Activated CD8-positive, alpha-beta memory T cell treated with anti-CD3 and anti-CD28 coated beads for 36 hours (primary cell): ENCODE data around the gene ANKS3. TPM values are rescaled to one million over a fixed set of nuclear protein-coding genes. Genes with fewer than 3 reads are reported as not detected.
"Not testable (repeated sequence)": the region's sequence is repeated elsewhere in the genome, so short reads cannot be mapped to it uniquely, and the experiment has no call there.

Source experiments
- CTCF ChIA-PET: fragments of 350-600 bp; sonication (Branson Sonifier 250); formaldehyde crosslinking; loops from one replicate; lab custom pipeline; 2021; ENCODE audit warnings: antibody characterized with exemption; lab: Charles Lee
- POLR2A ChIA-PET: fragments of 350-600 bp; sonication (Branson Sonifier 250); formaldehyde crosslinking; loops from one replicate; lab custom pipeline; 2021; ENCODE audit warnings: antibody characterized with exemption; lab: Charles Lee
- total RNA-seq, 2 experiments: library from RNA; stranded (reverse); gene quantifications; one replicate each; pipeline ENCODE4 v1.2.3, GENCODE V29; 2021

Gene ANKS3
- total RNA-seq, 2 experiments from 2014 or later: 16.3 to 17.3 TPM

- POLR2A ChIA-PET: interaction anchor here (0.7 to 1.2 kb wide), 2 partner anchors 70 to 71 kb away, joined by 3 to 4 read pairs; no protein-coding TSS in a partner anchor
- CTCF ChIA-PET: no interaction called here
These were observed 29.7 kb upstream of the ANKS3 start for GRCh38 chr16:4763791-4764190.

- POLR2A ChIA-PET: no interaction called here
- CTCF ChIA-PET: no interaction called here
These were observed 28.1 kb upstream of the ANKS3 start for GRCh38 chr16:4762205-4762604.

- ChIA-PET CTCF (interaction anchor here (0.6 to 1.0 kb wide), 2 partner anchors 15 to 20 kb away, joined by 3 read pairs; no protein-coding TSS in a partner anchor), POLR2A (interaction anchor here (0.6 kb wide), 1 partner anchor 19 kb away, joined by 4 read pairs; no protein-coding TSS in a partner anchor)
These were observed 26.3 kb upstream of the ANKS3 start for GRCh38 chr16:4760221-4760910.

GRCh38 chr16:4755687-4756086 lies 21.6 kb upstream of the ANKS3 start:
- POLR2A ChIA-PET: interaction anchor here (0.6 kb wide), 1 partner anchor 10 kb away, joined by 7 read pairs; no protein-coding TSS in a partner anchor
- CTCF ChIA-PET: no interaction called here

GRCh38 chr16:4754865-4755264 lies 20.8 kb upstream of the ANKS3 start:
- ChIA-PET POLR2A (no interaction called here), CTCF (no interaction called here)

- ChIA-PET CTCF (no interaction called here), POLR2A (no interaction called here)
These were observed 19.2 kb upstream of the ANKS3 start for GRCh38 chr16:4753227-4753626.

- POLR2A ChIA-PET: no interaction called here
These were observed 18.5 kb upstream of the ANKS3 start for GRCh38 chr16:4752351-4753100.

GRCh38 chr16:4750896-4751295 lies 16.8 kb upstream of the ANKS3 start:
- CTCF ChIA-PET: no interaction called here
- POLR2A ChIA-PET: interaction anchor here (0.6 kb wide), 1 partner anchor 14 kb away, joined by 4 read pairs; no protein-coding TSS in a partner anchor

More at GRCh38 chr16:4752351-4753100, 18.5 kb upstream of the ANKS3 start:
- CTCF ChIA-PET: no interaction called here

GRCh38 chr16:4749700-4750257 lies 15.7 kb upstream of the ANKS3 start:
- POLR2A ChIA-PET: interaction anchor here (0.6 kb wide), 1 partner anchor 241 kb away, joined by 3 read pairs; no protein-coding TSS in a partner anchor
- CTCF ChIA-PET: no interaction called here

GRCh38 chr16:4748682-4749411 lies 14.8 kb upstream of the ANKS3 start:
- POLR2A ChIA-PET: no interaction called here
- CTCF ChIA-PET: interaction anchor here (1.0 kb wide), 1 partner anchor 54 kb away, joined by 3 read pairs; no protein-coding TSS in a partner anchor

- POLR2A ChIA-PET: interaction anchor here (0.6 kb wide), 1 partner anchor 19 kb away, joined by 4 read pairs; the partner anchor contains the start of gene ZNF500
These were observed 14.0 kb upstream of the ANKS3 start for GRCh38 chr16:4747906-4748681.

GRCh38 chr16:4746991-4747574 lies 13.0 kb upstream of the ANKS3 start:
- CTCF ChIA-PET: no interaction called here
- POLR2A ChIA-PET: no interaction called here

More at GRCh38 chr16:4747906-4748681, 14.0 kb upstream of the ANKS3 start:
- CTCF ChIA-PET: interaction anchor here (1.0 kb wide), 1 partner anchor 55 kb away, joined by 3 read pairs; no protein-coding TSS in a partner anchor

GRCh38 chr16:4746215-4746614 lies 12.1 kb upstream of the ANKS3 start:
- ChIA-PET CTCF (no interaction called here), POLR2A (no interaction called here)

GRCh38 chr16:4745274-4745569 lies 11.2 kb upstream of the ANKS3 start:
- ChIA-PET CTCF (interaction anchor here (0.6 to 0.7 kb wide), 2 partner anchors 13 to 15 kb away, joined by 3 read pairs; no protein-coding TSS in a partner anchor), POLR2A (interaction anchor here (0.7 kb wide), 1 partner anchor 11 kb away, joined by 7 read pairs; no protein-coding TSS in a partner anchor)

GRCh38 chr16:4744555-4745273 lies 10.6 kb upstream of the ANKS3 start:
- ChIA-PET POLR2A (no interaction called here), CTCF (interaction anchor here (0.6 kb wide), 1 partner anchor 12 kb away, joined by 3 read pairs; no protein-coding TSS in a partner anchor)

GRCh38 chr16:4743226-4743878 lies 9.3 kb upstream of the ANKS3 start:
- ChIA-PET POLR2A (no interaction called here), CTCF (interaction anchor here (0.6 kb wide), 1 partner anchor 132 kb away, joined by 3 read pairs; no protein-coding TSS in a partner anchor)

- POLR2A ChIA-PET, CTCF ChIA-PET: not testable (repeated sequence)
These were observed 4.3 kb upstream of the ANKS3 start for GRCh38 chr16:4738370-4738769.
